ENCODE measurements around the gene SRC. TPM values are rescaled to one million over a fixed set of nuclear protein-coding genes. Genes with fewer than 3 reads are reported as not detected.

Gene SRC
- total and polyA plus RNA-seq, 2 of the 8 experiments (the other 6 are each of a cell fraction or from before 2014, with no cell fraction given), result 27.6 to 28.8 TPM

- TF ChIP-seq E2F6 (IDR thresholded peaks at IDR 0.05) (no peak), ZNF274 (IDR thresholded peaks at IDR 0.05; ENCODE audit: borderline replicate concordance, extremely low read depth, low read length) (no peak), KDM4A (IDR thresholded peaks at IDR 0.05; ENCODE audit: low read depth, low read length, severe bottlenecking) (no peak), RBBP5 (IDR thresholded peaks at IDR 0.05; ENCODE audit: borderline replicate concordance, low read depth, low read length) (no peak), EGR1 (IDR thresholded peaks at IDR 0.05; ENCODE audit: borderline replicate concordance, low read depth, low read length) (no peak), TCF12 (IDR thresholded peaks at IDR 0.05; ENCODE audit: low read depth, low read length) (no peak)
- Histone ChIP-seq H2BK20ac (ENCODE audit: low read length) (no peak overlapping the region), H3K9ac (replicated peaks in 1 of 4; ENCODE audit: extremely low read depth in 1 of 4, low read depth in 3 of 4, low read length in 3 of 4) (no peak overlapping the region), H3K36me3 (ENCODE audit: control insufficient read depth in 2 of 4, insufficient read depth in 4 of 4, low read length in 3 of 4) (no peaks in the 10 kb centered on the region), H3K27me3 (replicated peaks in 1 of 4; ENCODE audit: control insufficient read depth in 3 of 4, extremely low read depth in 1 of 4, insufficient read depth in 3 of 4, low read length in 3 of 4) (0 out of 7 replicates have a peak, but pooled peaks cover 0 to 3% (median 0%) of the 10 kb centered on the region in 4 experiments), H3K4me2 (ENCODE audit: insufficient read depth in 1 of 2, low read depth in 2 of 2, low read length in 2 of 2) (no peak overlapping the region), H3K9me3 (ENCODE audit: insufficient read depth in 2 of 2, low read depth in 1 of 2, low read length in 1 of 2) (no peaks in the 10 kb centered on the region), H3K23me2 (ENCODE audit: low read depth, low read length) (peaks cover 8% of the 10 kb centered on the region; the same call in 1 of the 2 replicates), H3K23ac (ENCODE audit: insufficient read length) (no peak overlapping the region), H3K27ac (ENCODE audit: low read depth, low read length) (no peak overlapping the region), H2AFZ (ENCODE audit: low read length) (no peak overlapping the region), H4K91ac (replicated peaks; ENCODE audit: insufficient read length, low read length) (no peak overlapping the region), H2BK15ac (ENCODE audit: low read length) (no peak overlapping the region), H3K18ac (ENCODE audit: extremely low read depth, low read length) (no peak overlapping the region), H3K4me3 (ENCODE audit: extremely low read depth in 1 of 4, insufficient read depth in 2 of 4, low read depth in 3 of 4, low read length in 4 of 4) (no peak overlapping the region), H2BK12ac (ENCODE audit: low read depth, low read length) (no peak overlapping the region), H4K5ac (ENCODE audit: insufficient read length, low read depth, low read length) (no peak overlapping the region), H3K79me1 (ENCODE audit: low read depth, low read length) (no peaks in the 10 kb centered on the region), H2AK5ac (ENCODE audit: low read depth, low read length) (no peak overlapping the region), H2BK120ac (replicated peaks; ENCODE audit: low read depth, low read length) (no peak overlapping the region), H3K56ac (replicated peaks; ENCODE audit: insufficient read length, low read depth, low read length) (no peak overlapping the region), H4K8ac (ENCODE audit: extremely low read depth, insufficient read depth, low read length) (no peak overlapping the region), H3K14ac (ENCODE audit: insufficient read length) (no peak overlapping the region), H3K79me2 (ENCODE audit: control insufficient read depth in 1 of 2, insufficient read depth in 2 of 2, low read length in 2 of 2) (no peaks in the 10 kb centered on the region), H2BK5ac (ENCODE audit: low read depth, low read length) (no peak overlapping the region), H3K4me1 (replicated peaks in 1 of 4; ENCODE audit: control insufficient read depth in 3 of 4, insufficient read depth in 4 of 4, low read length in 3 of 4) (peaks cover 0 to 14% (median 1%) of the 10 kb centered on the region in 4 experiments; a peak in 3 of 7 replicates), H3K4ac (replicated peaks; ENCODE audit: insufficient read length, low read depth, low read length) (no peak overlapping the region), H4K20me1 (replicated peaks in 1 of 2; ENCODE audit: control insufficient read depth in 1 of 2, insufficient read depth in 2 of 2, low read length in 2 of 2) (peaks cover 0 to 3% of the 10 kb centered on the region in 2 experiments)
- POLR2A ChIA-PET (ENCODE audit: partially characterized antibody), result interaction anchor here (0.5 to 1.4 kb wide), 2 partner anchors 11 to 30 kb away, joined by 3 to 4 read pairs; no protein-coding TSS in a partner anchor
- CTCF ChIA-PET (ENCODE audit: partially characterized antibody), result interaction anchor here (1.2 kb wide), 1 partner anchor 46 kb away, joined by 3 read pairs; no protein-coding TSS in a partner anchor
- WGBS, 2 experiments (ENCODE audit: extremely low coverage in 1 of 2, insufficient coverage in 1 of 2, insufficient read length in 1 of 2, insufficient replicate concordance in 2 of 2, low coverage in 1 of 2, low lambda C conversion rate in 2 of 2, missing lambda C conversion rate in 1 of 2), result 94% methylated on average over 1 of the region's 1 CpG; no CpG with 5 or more reads in 1 of the 2 experiments
- no peak for DNase-seq (ENCODE audit: low read depth in 1 of 2, low spot score in 2 of 2)
- no peak for FAIRE-seq
Observed at GRCh38 chr20:37442547-37442946, 96.6 kb downstream of the SRC start.

Data from H1 (cell line).